Esophagus muscularis mucosa (tissue), 3 donors: ENCODE measurements around the gene GSX2.

ENCODE experiments used
- POLR2A ChIP-seq: fragments of 450-650 bp; IDR thresholded peaks from one replicate; pipeline ENCODE4 v1.6.1; 2017; ENCODE audit warnings: antibody characterized with exemption, moderate library complexity, mild to moderate bottlenecking, low read depth
- POLR2AphosphoS5 ChIP-seq, 2 donors: sonication (generic); formaldehyde crosslinking; IDR thresholded peaks; one replicate each; pipeline ENCODE4 v1.6.1; 2017; ENCODE audit warnings: antibody characterized with exemption in 2 of 2
- TF ChIP-seq, protein P1 (sequence below), 3 experiments: fragments of 200-600 bp in 2 of 3; fragments of 450-650 bp in 1 of 3; sonication (generic) in 2 of 3; IDR thresholded peaks; one replicate each; pipeline ENCODE4 v1.5.1; 2017 to 2019; ENCODE audit warnings: antibody characterized with exemption in 3 of 3, mild to moderate bottlenecking in 2 of 3, moderate library complexity in 1 of 3

GRCh38 chr4:54091637-54092404, 8.1 kb upstream of the GSX2 start:
- TF ChIP-seq, protein P1, sequence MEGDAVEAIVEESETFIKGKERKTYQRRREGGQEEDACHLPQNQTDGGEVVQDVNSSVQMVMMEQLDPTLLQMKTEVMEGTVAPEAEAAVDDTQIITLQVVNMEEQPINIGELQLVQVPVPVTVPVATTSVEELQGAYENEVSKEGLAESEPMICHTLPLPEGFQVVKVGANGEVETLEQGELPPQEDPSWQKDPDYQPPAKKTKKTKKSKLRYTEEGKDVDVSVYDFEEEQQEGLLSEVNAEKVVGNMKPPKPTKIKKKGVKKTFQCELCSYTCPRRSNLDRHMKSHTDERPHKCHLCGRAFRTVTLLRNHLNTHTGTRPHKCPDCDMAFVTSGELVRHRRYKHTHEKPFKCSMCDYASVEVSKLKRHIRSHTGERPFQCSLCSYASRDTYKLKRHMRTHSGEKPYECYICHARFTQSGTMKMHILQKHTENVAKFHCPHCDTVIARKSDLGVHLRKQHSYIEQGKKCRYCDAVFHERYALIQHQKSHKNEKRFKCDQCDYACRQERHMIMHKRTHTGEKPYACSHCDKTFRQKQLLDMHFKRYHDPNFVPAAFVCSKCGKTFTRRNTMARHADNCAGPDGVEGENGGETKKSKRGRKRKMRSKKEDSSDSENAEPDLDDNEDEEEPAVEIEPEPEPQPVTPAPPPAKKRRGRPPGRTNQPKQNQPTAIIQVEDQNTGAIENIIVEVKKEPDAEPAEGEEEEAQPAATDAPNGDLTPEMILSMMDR (IDR thresholded peaks at IDR 0.05): no peak
- peak in 1 of 2 donors; percentile 77 for TF ChIP-seq POLR2AphosphoS5 (IDR thresholded peaks at IDR 0.05)
- TF ChIP-seq POLR2A: no peak
